ENCODE results near the gene TBC1D30.

The TBC1D30 gene

DNA sequence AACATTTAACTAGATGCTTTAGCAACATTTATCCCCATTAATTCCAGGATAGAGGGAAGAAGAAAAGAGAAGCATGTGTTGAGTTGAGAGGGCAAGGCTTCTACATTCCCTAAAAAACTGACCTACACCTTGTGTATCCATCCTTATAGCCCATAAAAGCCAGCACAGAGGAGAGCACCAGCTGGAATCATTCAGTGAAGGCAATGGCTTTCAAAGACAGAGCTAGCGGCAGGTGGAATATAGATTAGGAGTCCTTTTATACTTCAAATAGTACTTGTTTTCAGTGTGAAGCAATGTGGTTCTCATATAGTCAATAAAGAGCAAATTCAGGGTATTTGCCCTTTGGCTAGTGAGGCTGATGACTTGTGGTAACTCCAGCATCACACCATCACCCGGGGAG is 94.4 kb downstream of the TBC1D30 start:
- TF ChIP-seq ZNF8 (CRISPR knock-in tag; IDR thresholded peaks at IDR 0.05) (no peak), ZFP3 (CRISPR knock-in tag; IDR thresholded peaks at IDR 0.05) (no peak)
- TF ChIP-seq, protein P1, sequence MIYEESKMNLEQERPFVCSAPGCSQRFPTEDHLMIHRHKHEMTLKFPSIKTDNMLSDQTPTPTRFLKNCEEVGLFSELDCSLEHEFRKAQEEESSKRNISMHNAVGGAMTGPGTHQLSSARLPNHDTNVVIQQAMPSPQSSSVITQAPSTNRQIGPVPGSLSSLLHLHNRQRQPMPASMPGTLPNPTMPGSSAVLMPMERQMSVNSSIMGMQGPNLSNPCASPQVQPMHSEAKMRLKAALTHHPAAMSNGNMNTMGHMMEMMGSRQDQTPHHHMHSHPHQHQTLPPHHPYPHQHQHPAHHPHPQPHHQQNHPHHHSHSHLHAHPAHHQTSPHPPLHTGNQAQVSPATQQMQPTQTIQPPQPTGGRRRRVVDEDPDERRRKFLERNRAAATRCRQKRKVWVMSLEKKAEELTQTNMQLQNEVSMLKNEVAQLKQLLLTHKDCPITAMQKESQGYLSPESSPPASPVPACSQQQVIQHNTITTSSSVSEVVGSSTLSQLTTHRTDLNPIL (CRISPR knock-in tag; IDR thresholded peaks at IDR 0.05; ENCODE audit: low read depth), result no peak
- ATAC-seq, result no peak

DNA sequence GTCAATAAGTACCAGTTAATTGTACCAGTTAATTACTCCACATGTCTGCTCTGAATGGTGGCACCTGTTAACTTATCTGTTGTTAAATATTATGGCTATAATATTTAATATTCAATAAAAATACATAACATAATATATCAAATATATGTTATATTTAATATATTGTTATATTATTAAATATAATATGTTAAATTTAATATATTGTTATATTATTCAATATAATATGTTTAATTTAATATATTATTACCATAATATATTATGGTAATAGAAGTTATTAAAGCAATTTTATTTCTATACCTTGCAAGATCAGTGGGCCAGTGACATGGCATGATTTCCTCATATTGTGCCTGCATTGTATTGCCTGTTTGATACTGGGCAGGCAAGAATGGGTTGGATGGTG is 98.4 kb downstream of the TBC1D30 start:
- no peak for TF ChIP-seq TOX (CRISPR knock-in tag; IDR thresholded peaks at IDR 0.05; ENCODE audit: borderline replicate concordance)
- no peak for TF ChIP-seq ZFP30 (CRISPR knock-in tag; IDR thresholded peaks at IDR 0.05)
- TF ChIP-seq ARNTL (CRISPR knock-in tag; IDR thresholded peaks at IDR 0.05; ENCODE audit: borderline replicate concordance, low read depth), result no peak
- TF ChIP-seq ZNF70 (CRISPR knock-in tag; IDR thresholded peaks at IDR 0.05), result no peak
- no peak for TF ChIP-seq ZNF565 (CRISPR knock-in tag; conservative IDR thresholded peaks at IDR 0.05; ENCODE audit: low read depth)
- TF ChIP-seq, protein P2, sequence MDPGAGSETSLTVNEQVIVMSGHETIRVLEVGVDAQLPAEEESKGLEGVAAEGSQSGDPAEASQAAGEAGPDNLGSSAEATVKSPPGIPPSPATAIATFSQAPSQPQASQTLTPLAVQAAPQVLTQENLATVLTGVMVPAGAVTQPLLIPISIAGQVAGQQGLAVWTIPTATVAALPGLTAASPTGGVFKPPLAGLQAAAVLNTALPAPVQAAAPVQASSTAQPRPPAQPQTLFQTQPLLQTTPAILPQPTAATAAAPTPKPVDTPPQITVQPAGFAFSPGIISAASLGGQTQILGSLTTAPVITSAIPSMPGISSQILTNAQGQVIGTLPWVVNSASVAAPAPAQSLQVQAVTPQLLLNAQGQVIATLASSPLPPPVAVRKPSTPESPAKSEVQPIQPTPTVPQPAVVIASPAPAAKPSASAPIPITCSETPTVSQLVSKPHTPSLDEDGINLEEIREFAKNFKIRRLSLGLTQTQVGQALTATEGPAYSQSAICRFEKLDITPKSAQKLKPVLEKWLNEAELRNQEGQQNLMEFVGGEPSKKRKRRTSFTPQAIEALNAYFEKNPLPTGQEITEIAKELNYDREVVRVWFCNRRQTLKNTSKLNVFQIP (CRISPR knock-in tag; IDR thresholded peaks at IDR 0.05; ENCODE audit: borderline replicate concordance, low read depth), result no peak
- TF ChIP-seq ZC3H10 (CRISPR knock-in tag; IDR thresholded peaks at IDR 0.05), result no peak
- no peak for TF ChIP-seq ESRRG (CRISPR knock-in tag; IDR thresholded peaks at IDR 0.05)
- TF ChIP-seq CSDC2 (CRISPR knock-in tag; IDR thresholded peaks at IDR 0.05), result no peak
- no peak for TF ChIP-seq ISL1 (CRISPR knock-in tag; IDR thresholded peaks at IDR 0.05)
- no peak for ATAC-seq

DNA sequence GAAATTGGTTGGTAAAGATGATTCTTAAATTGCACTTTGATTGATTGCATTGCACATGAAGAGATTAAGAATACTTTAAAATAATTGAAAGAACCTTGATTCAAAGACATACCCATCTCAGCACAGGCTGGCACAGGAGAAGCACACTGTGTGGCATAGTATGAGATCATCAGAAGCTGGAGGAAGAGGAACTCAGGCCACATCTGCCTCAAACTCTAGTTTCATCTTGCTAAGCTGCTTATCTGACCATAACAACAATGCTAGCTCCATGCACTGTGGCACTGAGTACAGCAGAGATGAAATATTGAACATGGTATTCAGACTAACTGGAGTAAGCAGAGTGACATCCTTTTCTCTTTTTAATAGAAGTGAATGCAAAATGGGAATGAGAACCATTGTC is 99.1 kb downstream of the TBC1D30 start:
- TF ChIP-seq, protein P2 (CRISPR knock-in tag; IDR thresholded peaks at IDR 0.05; ENCODE audit: borderline replicate concordance, low read depth), result no peak
- TF ChIP-seq ARNTL (CRISPR knock-in tag; IDR thresholded peaks at IDR 0.05; ENCODE audit: borderline replicate concordance, low read depth), result no peak
- ATAC-seq, result no peak
